Adrenal gland (tissue), 5 donors: ENCODE results near the gene PUS7L.

Experiments
- CTCF ChIP-seq, 6 experiments: fragments of 450-650 bp in 4 of 6; fragments of 200-600 bp in 2 of 6; sonication (generic) in 1 of 6; IDR thresholded peaks; 1 replicate in 5 of 6; 2 replicates in 1 of 6; pipeline versions ENCODE4 v1.5.1 to v1.8.0; 2016 to 2021; ENCODE audit warnings: antibody characterized with exemption in 6 of 6, mild to moderate bottlenecking in 2 of 6, moderate library complexity in 1 of 6
- POLR2A ChIP-seq, 2 donors: fragments of 450-650 bp; IDR thresholded peaks; one replicate each; pipeline ENCODE4 v1.6.1; 2017; ENCODE audit warnings: antibody characterized with exemption in 2 of 2, mild to moderate bottlenecking in 2 of 2, moderate library complexity in 1 of 2
- donor health status: DM: no; HTN: no; CAD: no.

GRCh38 chr12:43789941-43790340, 31.4 kb upstream of the PUS7L start:
- TF ChIP-seq CTCF (IDR thresholded peaks at IDR 0.05) (no peak), POLR2A (IDR thresholded peaks at IDR 0.05) (no peak)
